Activated T-helper 2 cell treated with anti-CD3 and anti-CD28 coated beads, Interferon-gamma antibody, Interleukin-2, Interleukin-4, amounts not matched to agents 10 μg/mL and 5 μg/mL and 100 μg/mL, durations not matched to agents 14 hours and 24 hours and 36 hours (primary cell): ENCODE measurements around the gene ZNF846. TPM values are rescaled to one million over a fixed set of nuclear protein-coding genes. Genes with fewer than 3 reads are reported as not detected.
"Not testable (repeated sequence)": the region's sequence is repeated elsewhere in the genome, so short reads cannot be mapped to it uniquely, and the experiment has no call there.

Experiments
- DNase-seq: peaks from one replicate; pipeline ENCODE4 v3.0.0; 2021; ENCODE audit warnings: low spot score
- H3K27ac Mint-ChIP-seq: one replicate; pipeline ENCODE4 v1.8.0; 2021; ENCODE audit warnings: mixed read lengths
- H3K27me3 Mint-ChIP-seq: one replicate; pipeline ENCODE4 v1.8.0; 2021; ENCODE audit warnings: low read depth, mixed read lengths
- H3K36me3 Mint-ChIP-seq: one replicate; pipeline ENCODE4 v1.8.0; 2021; ENCODE audit warnings: low read depth, mixed read lengths
- H3K4me1 Mint-ChIP-seq: one replicate; pipeline ENCODE4 v1.8.0; 2021; ENCODE audit warnings: low read depth, mixed read lengths
- H3K4me3 Mint-ChIP-seq: one replicate; pipeline ENCODE4 v1.8.0; 2021; ENCODE audit warnings: low read depth, mild to moderate bottlenecking, moderate library complexity, mixed read lengths
- H3K9me3 Mint-ChIP-seq: one replicate; pipeline ENCODE4 v1.8.0; 2021; ENCODE audit warnings: mixed read lengths
- intact Hi-C: fragments of 100-400 bp; cut with micrococcal nuclease; formaldehyde crosslinking; loops from one replicate; pipeline ENCODE4 v1.15.1; 2023
- total RNA-seq: library from RNA; stranded (reverse); gene quantifications from 2 replicates; pipeline ENCODE4 v1.2.3, GENCODE V29; 2022

Gene ZNF846
- total RNA-seq, 1 donor from 2014 or later, result 3.7 TPM

DNA sequence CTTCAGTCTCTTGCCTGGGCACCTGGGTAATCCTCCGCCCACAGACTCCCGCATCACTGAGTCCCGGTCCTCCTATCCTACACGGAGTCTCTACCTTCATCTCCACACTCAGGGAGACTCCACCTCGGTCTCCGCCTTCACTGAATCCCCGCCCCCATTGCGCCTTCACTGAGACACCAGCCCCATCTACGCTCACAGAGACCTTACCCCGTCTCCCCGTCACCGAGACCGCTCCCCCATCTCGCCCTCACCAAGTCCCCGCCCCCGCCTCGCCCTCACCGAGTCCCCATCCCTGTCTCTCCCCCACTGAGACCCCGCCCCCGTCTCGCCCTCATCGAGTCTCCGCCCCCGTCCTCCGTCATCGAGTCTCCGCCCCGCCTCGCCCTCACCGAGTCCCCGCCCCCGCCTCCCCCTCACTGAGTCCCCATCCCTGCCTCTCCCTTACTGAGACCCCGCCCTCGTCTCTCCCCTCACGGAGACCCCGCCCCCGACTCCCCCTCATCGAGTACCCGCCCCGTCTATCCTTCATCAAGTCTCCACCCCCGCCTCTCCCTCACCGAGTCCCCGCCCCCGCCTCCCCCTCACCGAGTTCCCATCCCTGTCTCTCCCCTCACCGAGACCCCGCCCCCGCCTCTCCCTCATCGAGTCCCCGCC is 23.1 kb upstream of the ZNF846 start:
- Mint-ChIP-seq H3K36me3 (peaks cover 6% of the 10 kb centered on the region), H3K4me1 (peaks cover 23% of the 10 kb centered on the region), H3K27ac (peak overlapping the region; percentile 93), H3K9me3 (no peaks in the 10 kb centered on the region), H3K4me3 (peak overlapping the region; percentile 82), H3K27me3 (no peaks in the 10 kb centered on the region)
- intact Hi-C loops, result loop anchor here (1.0 to 5.0 kb wide), 6 partner anchors 23 to 584 kb away; partner anchors contain the start of genes FBXL12, ZNF121, ZNF561 and ZNF846
- DNase-seq, result peak; percentile 87

DNA sequence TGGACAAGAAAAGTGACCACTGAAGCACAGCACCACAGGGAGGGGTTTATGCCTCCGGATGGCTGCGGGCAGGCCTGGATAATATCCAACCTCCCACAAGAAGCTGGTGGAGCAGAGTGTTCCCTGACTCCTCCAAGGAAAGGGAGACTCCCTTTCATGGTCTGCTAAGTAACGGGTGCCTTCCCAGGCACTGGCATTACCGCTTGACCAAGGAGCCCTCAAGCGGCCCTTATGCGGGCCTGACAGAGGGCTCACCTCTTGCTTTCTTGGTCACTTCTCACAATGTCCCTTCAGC is 22.5 kb upstream of the ZNF846 start:
- H3K4me3 Mint-ChIP-seq, result peak overlapping the region; percentile 82
- H3K27ac Mint-ChIP-seq, result peak overlapping the region; percentile 87
- intact Hi-C loops, result loop anchor here (1.0 to 5.0 kb wide), 4 partner anchors 23 to 584 kb away; partner anchors contain the start of genes ZNF561 and ZNF846
- not testable (repeated sequence) for H3K36me3 Mint-ChIP-seq, DNase-seq, H3K9me3 Mint-ChIP-seq, H3K27me3 Mint-ChIP-seq
- H3K4me1 Mint-ChIP-seq, result peaks cover 19% of the 10 kb centered on the region

DNA sequence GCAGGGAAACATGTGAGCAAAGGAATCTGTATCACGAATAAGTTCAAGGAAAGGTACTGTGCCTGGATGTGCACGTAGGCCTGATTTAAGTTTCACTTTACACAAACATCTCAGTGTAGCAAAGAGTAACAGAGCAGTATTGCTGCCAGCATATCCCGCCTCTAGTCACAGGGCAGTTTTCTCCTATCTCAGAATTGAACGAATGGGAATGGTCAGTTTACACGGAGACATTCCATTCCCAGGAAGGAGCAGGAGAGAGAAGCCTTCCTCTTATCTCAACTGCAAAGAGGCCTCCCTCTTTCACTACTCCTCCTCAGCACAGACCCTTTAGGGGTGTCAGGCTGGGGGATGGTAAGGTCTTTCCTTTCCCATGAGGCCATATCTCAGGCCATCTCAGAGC is 21.0 kb upstream of the ZNF846 start:
- H3K4me3 Mint-ChIP-seq, intact Hi-C loops, DNase-seq, H3K9me3 Mint-ChIP-seq, H3K27me3 Mint-ChIP-seq, H3K27ac Mint-ChIP-seq, H3K36me3 Mint-ChIP-seq: not testable (repeated sequence)
- H3K4me1 Mint-ChIP-seq, result peaks cover 23% of the 10 kb centered on the region

GRCh38 chr19:9789066-9789465 is 20.5 kb upstream of the ZNF846 start:
- intact Hi-C loops, result no loop called here
- H3K9me3 Mint-ChIP-seq, result no peaks in the 10 kb centered on the region

DNA sequence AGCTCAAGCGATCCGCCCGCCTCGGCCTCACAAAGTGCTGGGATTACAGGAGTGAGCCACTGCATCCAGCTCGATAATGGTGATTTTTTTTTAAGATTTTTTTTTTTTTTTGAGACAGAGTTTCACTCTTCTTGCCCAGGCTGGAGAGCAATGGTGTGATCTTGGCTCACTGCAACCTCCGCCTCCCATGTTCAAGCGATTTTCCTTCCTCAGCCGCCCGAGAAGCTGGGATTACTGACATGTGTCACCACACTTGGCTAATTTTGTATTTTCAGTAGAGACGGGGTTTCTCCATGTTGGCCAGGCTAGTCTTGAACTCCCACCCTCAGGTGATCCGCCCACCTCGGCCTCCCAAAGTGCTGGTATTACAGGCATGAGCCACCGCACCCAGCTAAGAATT is 20.1 kb upstream of the ZNF846 start:
- intact Hi-C loops, DNase-seq, H3K9me3 Mint-ChIP-seq, H3K36me3 Mint-ChIP-seq, H3K4me3 Mint-ChIP-seq, H3K27ac Mint-ChIP-seq, H3K27me3 Mint-ChIP-seq: not testable (repeated sequence)
- peaks cover 30% of the 10 kb centered on the region for H3K4me1 Mint-ChIP-seq

More at GRCh38 chr19:9789066-9789465, 20.5 kb upstream of the ZNF846 start:
- H3K36me3 Mint-ChIP-seq, result peaks cover 6% of the 10 kb centered on the region
- H3K4me1 Mint-ChIP-seq, result peaks cover 28% of the 10 kb centered on the region
- H3K4me3 Mint-ChIP-seq, result no peak overlapping the region
- no peak overlapping the region for H3K27ac Mint-ChIP-seq
- H3K27me3 Mint-ChIP-seq, result no peaks in the 10 kb centered on the region
- DNase-seq, result no peak

- H3K9me3 Mint-ChIP-seq, result no peaks in the 10 kb centered on the region
- H3K27ac Mint-ChIP-seq, result no peak overlapping the region
- no peaks in the 10 kb centered on the region for H3K36me3 Mint-ChIP-seq
- H3K4me1 Mint-ChIP-seq, result peaks cover 27% of the 10 kb centered on the region
- no peak for DNase-seq
- H3K4me3 Mint-ChIP-seq, result peak overlapping the region; percentile 13
- intact Hi-C loops, result loop anchor here (1.0 kb wide), 1 partner anchor 32 kb away; the partner anchor contains the start of gene FBXL12
- H3K27me3 Mint-ChIP-seq, result no peaks in the 10 kb centered on the region
Measured at GRCh38 chr19:9786819-9787218, 18.3 kb upstream of the ZNF846 start.

DNA sequence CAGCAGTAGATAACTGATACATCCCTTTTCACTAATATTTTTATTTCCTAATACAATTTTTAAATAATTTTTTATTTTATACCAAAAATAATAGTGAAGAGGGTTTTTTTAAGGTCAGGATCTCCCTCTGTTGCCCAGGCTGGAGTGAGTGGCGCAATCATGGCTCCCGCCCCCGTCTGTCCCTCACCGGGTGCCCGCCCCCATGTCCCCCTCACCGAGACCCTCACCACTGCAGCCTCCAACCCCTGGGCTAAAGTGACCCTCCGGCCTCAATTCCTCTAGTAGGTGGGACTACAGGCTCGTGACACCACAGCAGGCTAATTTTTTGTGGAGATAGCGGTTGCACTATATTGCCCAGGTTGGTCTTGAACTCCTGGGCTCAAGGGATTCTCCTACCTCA is 17.8 kb upstream of the ZNF846 start:
- no peak for DNase-seq
- Mint-ChIP-seq H3K9me3 (no peaks in the 10 kb centered on the region), H3K36me3 (no peaks in the 10 kb centered on the region), H3K27ac (peak overlapping the region; percentile 86), H3K27me3 (no peaks in the 10 kb centered on the region), H3K4me3 (peak overlapping the region; percentile 88), H3K4me1 (peaks cover 24% of the 10 kb centered on the region)
- intact Hi-C loops, result loop anchor here (1.0 kb wide), 1 partner anchor 33 kb away; the partner anchor contains the start of gene FBXL12

- intact Hi-C loops, result loop anchor here (1.0 kb wide), 2 partner anchors 17 to 34 kb away; partner anchors contain the start of genes FBXL12 and ZNF846
- H3K27me3 Mint-ChIP-seq, result no peaks in the 10 kb centered on the region
- no peaks in the 10 kb centered on the region for H3K36me3 Mint-ChIP-seq
- H3K27ac Mint-ChIP-seq, result peak overlapping the region; percentile 86
- DNase-seq, result peak; percentile 92
- peak overlapping the region; percentile 88 for H3K4me3 Mint-ChIP-seq
- no peaks in the 10 kb centered on the region for H3K9me3 Mint-ChIP-seq
- peaks cover 22% of the 10 kb centered on the region for H3K4me1 Mint-ChIP-seq
Measured at GRCh38 chr19:9785367-9786331, 17.1 kb upstream of the ZNF846 start.

- DNase-seq, H3K36me3 Mint-ChIP-seq, intact Hi-C loops, H3K27me3 Mint-ChIP-seq, H3K9me3 Mint-ChIP-seq: not testable (repeated sequence)
- Mint-ChIP-seq H3K4me3 (peak overlapping the region; percentile 1), H3K4me1 (peaks cover 16% of the 10 kb centered on the region), H3K27ac (peak overlapping the region; percentile 86)
Measured at GRCh38 chr19:9784163-9784496, 15.6 kb upstream of the ZNF846 start.

DNA sequence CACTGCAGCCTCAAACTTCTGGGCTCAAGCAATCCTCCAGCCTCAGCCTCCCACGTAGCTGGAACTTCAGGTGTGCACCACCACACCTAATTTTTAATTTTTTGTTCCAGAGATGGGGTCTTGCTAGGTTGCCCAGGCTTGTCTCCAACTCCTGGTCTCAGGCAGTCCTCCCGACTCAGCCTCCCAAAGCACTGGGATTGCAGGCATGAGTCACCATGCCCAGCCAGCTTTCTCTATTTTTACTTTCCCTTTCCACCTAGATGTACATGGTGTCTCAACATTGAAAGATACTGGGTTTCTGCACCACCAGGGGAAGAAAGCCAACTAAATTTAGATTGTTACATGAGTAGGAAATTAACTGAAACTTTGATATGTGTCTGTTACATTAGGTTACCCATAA is 13.8 kb upstream of the ZNF846 start:
- Mint-ChIP-seq H3K4me1 (peaks cover 16% of the 10 kb centered on the region), H3K9me3 (peaks cover 9% of the 10 kb centered on the region), H3K27ac (no peak overlapping the region), H3K36me3 (peaks cover 3% of the 10 kb centered on the region), H3K4me3 (no peak overlapping the region), H3K27me3 (no peaks in the 10 kb centered on the region)
- intact Hi-C loops, result no loop called here
- no peak for DNase-seq

DNA sequence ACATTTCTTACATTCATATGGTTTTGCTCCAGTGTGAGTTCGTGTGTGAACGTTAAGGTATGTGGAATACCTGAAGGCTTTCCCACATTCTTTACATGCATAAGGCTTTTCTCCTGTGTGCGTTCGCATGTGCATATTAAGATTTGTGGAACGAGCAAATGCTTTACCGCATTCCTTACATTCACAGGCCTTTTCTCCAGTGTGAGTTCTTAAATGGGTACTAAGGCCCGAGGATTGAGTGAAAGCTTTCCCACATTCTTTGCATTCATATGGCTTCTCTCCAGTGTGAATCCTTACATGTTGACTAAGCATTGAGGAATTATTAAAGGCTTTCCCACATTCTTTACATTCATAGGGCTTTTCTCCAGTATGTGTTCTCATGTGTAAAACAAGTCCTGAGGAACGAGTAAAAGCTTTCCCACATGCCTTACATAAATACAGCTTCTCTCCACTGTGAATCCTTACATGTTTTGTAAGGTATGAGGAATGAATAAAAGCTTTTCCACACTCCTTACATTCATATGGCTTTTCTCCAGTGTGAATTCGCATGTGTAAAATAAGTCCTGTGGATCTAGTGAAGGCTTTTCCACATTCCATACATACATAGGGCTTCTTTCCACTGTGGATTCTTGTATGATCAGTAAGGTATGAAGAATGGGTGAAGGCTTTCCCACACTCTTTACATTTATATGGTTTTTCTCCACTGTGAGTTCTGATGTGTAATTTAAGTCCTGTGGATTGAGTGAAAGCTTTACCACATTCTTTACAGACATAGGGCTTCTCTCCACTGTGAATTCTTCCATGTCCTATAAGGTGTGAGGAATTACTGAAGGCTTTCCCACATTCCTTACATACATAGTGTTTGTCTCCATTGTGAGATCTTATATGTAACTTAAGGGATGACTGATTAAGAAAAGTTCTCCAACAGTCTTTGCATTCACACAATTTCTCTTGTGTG is 10.7 kb downstream of the ZNF846 start:
- H3K4me3 Mint-ChIP-seq, result no peak overlapping the region
- no peak for DNase-seq
- intact Hi-C loops, result no loop called here
- H3K4me1 Mint-ChIP-seq, result no peaks in the 10 kb centered on the region
- peaks cover 61% of the 10 kb centered on the region for H3K9me3 Mint-ChIP-seq
- H3K27me3 Mint-ChIP-seq, result no peaks in the 10 kb centered on the region
- H3K36me3 Mint-ChIP-seq, result peaks cover 35% of the 10 kb centered on the region
- H3K27ac Mint-ChIP-seq, result no peak overlapping the region

GRCh38 chr19:9752701-9753443 is 15.7 kb downstream of the ZNF846 start:
- Mint-ChIP-seq H3K27ac (no peak overlapping the region), H3K27me3 (no peaks in the 10 kb centered on the region), H3K4me1 (no peaks in the 10 kb centered on the region), H3K9me3 (peaks cover 60% of the 10 kb centered on the region), H3K4me3 (no peak overlapping the region), H3K36me3 (peaks cover 13% of the 10 kb centered on the region)
- intact Hi-C loops, result no loop called here
- no peak for DNase-seq
